Fibroblast of mammary gland (primary cell): ENCODE results near the gene FAM237B.
A peak's percentile ranks its signal among the peaks of the same experiment; 100 is the strongest.
"Not testable (repeated sequence)": the region's sequence is repeated elsewhere in the genome, so short reads cannot be mapped to it uniquely, and the experiment has no call there.

Experiments used
- DNase-seq: peaks from one replicate; pipeline ENCODE4 v3.0.0-alpha.2; 2010; ENCODE audit warnings: low read depth
- H3K4me3 ChIP-seq: 2 replicates; pipeline ENCODE4 v1.5.1; 2011; ENCODE audit warnings: low read depth, mild to moderate bottlenecking, low read length, moderate library complexity; ENCODE audit not compliant: control insufficient read depth
- CTCF ChIP-seq: conservative IDR thresholded peaks from 2 replicates; pipeline ENCODE4 v1.5.1; 2011; ENCODE audit warnings: low read depth, low read length, inconsistent platforms; ENCODE audit not compliant: control insufficient read depth, insufficient read depth

Gene FAM237B

GRCh38 chr7:90320801-90321494 is at the start of gene FAM237B:
Gene FAM237B, minus strand, starts transcription at chr7:90321304. Its CDS starts 1,556 bp downstream, at chr7:90319748.
- no peak for TF ChIP-seq CTCF
- DNase-seq, result peak; percentile 34
- peak within 1 kb of the TSS; percentile 46 for H3K4me3 ChIP-seq

DNA sequence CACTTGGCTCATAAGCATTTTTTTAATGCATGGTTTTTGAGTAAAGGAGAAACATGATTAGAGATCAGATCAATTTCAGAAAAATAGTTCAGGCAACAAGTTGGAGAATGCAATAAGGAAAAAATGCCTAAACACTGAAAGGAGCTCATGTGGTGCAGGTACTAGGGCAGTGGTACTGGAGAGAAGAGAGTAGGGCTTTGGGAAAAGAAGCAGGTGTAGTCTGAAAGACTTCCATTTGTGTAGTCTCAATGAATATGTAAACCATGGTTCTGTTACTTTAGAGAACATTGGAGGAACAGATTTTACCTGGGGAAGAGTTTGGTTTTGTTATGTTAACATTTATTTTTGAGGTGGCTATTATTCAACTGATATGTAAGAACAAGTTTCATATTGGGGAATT is 30.9 kb upstream of the FAM237B start:
- DNase-seq, result no peak
- TF ChIP-seq CTCF, result no peak
- no peak overlapping the region for H3K4me3 ChIP-seq

- H3K4me3 ChIP-seq, DNase-seq: not testable (repeated sequence)
Measured at GRCh38 chr7:90350032-90350431, 28.9 kb upstream of the FAM237B start.

GRCh38 chr7:90349305-90349704 is 28.2 kb upstream of the FAM237B start:
- DNase-seq, result no peak
- H3K4me3 ChIP-seq, result no peak overlapping the region
- no peak for TF ChIP-seq CTCF

DNA sequence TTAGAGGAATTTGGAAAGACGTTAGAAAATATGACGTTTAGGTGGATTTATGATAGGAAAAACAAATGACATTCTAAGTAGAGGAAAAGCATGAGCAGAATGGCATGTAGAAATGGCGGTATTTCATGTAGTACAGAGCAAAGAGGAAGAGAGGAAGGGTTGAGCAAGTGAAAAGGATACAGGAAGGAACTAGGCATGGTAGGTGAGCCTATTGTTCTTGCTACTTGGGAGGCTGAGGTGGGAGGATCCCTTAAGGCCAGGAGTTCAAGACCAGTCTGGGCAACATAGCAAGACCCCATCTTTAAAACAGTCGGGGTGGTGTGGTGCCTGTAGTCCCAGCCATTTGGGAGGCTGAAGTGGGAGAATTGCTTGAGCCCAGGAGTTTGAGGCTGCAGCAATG is 26.7 kb upstream of the FAM237B start:
- no peak for TF ChIP-seq CTCF
- no peak for DNase-seq
- H3K4me3 ChIP-seq, result no peak overlapping the region

GRCh38 chr7:90346336-90347125 is 25.4 kb upstream of the FAM237B start, which contains the start of gene GTPBP10:
Gene GTPBP10, plus strand, starts transcription at chr7:90346716. Its CDS starts 26 bp downstream, at chr7:90346742.
- peak; percentile 62 for TF ChIP-seq CTCF
- peak within 1 kb of the TSS; percentile 98 for H3K4me3 ChIP-seq
- peak; percentile 94 for DNase-seq
